Central memory CD8-positive, alpha-beta T cell (primary cell): ENCODE results near the gene TNNI2.
"Not testable (repeated sequence)": the region's sequence is repeated elsewhere in the genome, so short reads cannot be mapped to it uniquely, and the experiment has no call there.

Experiments
- ATAC-seq: fragments of 150-1000 bp; cut with Tn5 transposase; replicated peaks from 2 replicates; pipeline ENCODE4 v1.10.0; 2022; ENCODE audit warnings: mild to moderate bottlenecking, moderate FRiP score, moderate number of reproducible peaks; ENCODE audit not compliant: poor library complexity, severe bottlenecking; ENCODE audit errors: extremely low read depth
- DNase-seq, 2 donors: peaks; one replicate each; pipeline ENCODE4 v3.0.0; 2021; ENCODE audit warnings: low spot score in 2 of 2
- H3K27ac Mint-ChIP-seq: one replicate; pipeline ENCODE4 v1.8.0; 2022; ENCODE audit warnings: low read depth, mild to moderate bottlenecking, moderate library complexity, mixed read lengths
- H3K27me3 Mint-ChIP-seq: one replicate; pipeline ENCODE4 v1.8.0; 2022; ENCODE audit warnings: mixed read lengths
- H3K36me3 Mint-ChIP-seq: one replicate; pipeline ENCODE4 v1.8.0; 2022; ENCODE audit warnings: mild to moderate bottlenecking, moderate library complexity, mixed read lengths; ENCODE audit not compliant: insufficient read depth
- H3K4me1 Mint-ChIP-seq: one replicate; pipeline ENCODE4 v1.8.0; 2022; ENCODE audit warnings: mixed read lengths
- H3K4me3 Mint-ChIP-seq: one replicate; pipeline ENCODE4 v1.8.0; 2022; ENCODE audit warnings: mild to moderate bottlenecking, moderate library complexity, mixed read lengths
- H3K9me3 Mint-ChIP-seq: one replicate; pipeline ENCODE4 v1.8.0; 2022; ENCODE audit warnings: mixed read lengths

The TNNI2 gene

DNA sequence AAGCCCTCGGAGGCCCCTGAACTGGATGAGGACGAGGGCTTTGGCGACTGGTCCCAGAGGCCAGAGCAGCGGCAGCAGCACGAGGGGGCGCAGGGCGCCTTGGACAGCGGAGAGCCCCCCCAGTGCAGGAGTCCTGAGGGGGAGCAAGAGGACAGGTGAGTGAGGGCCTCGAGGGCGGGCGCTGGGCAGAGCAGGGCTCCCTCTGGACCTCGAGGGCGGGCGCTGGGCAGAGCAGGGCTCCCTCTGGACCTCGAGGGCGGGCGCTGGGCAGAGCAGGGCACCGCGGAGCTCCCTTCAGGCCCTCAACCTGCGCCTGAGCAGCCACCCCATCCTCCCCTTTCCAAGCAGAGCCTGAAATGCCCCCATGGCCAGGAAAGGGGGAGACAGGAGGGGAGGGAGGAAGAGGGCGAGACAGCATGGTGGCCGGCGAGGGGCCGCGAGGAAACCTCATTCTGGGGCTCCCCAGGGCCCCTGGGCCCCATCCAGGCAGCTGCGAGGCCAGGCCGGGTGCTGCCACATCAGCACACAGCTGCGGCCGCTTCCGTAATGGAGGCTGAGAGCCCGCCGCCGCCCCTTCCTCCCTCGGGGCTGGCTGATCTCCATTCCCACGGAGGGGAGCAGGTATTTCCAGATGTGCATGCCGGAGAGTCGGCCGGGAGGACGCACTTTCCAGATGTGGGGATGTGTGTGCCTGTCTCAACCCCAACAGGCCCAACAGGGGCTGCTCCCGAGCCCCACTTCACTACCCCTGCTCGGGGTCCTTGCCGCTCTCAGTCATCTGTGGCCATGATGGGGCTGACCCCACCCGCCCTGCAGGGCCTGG, 42.9 kb downstream of the TNNI2 start:
- peaks cover 16% of the 10 kb centered on the region for H3K4me1 Mint-ChIP-seq
- no peaks in the 10 kb centered on the region for H3K27me3 Mint-ChIP-seq
- H3K4me3 Mint-ChIP-seq = no peak overlapping the region
- ATAC-seq (peak; percentile 10), DNase-seq (no peak)
- H3K9me3 Mint-ChIP-seq = no peaks in the 10 kb centered on the region
- no peaks in the 10 kb centered on the region for H3K36me3 Mint-ChIP-seq
- H3K27ac Mint-ChIP-seq = no peak overlapping the region

DNA sequence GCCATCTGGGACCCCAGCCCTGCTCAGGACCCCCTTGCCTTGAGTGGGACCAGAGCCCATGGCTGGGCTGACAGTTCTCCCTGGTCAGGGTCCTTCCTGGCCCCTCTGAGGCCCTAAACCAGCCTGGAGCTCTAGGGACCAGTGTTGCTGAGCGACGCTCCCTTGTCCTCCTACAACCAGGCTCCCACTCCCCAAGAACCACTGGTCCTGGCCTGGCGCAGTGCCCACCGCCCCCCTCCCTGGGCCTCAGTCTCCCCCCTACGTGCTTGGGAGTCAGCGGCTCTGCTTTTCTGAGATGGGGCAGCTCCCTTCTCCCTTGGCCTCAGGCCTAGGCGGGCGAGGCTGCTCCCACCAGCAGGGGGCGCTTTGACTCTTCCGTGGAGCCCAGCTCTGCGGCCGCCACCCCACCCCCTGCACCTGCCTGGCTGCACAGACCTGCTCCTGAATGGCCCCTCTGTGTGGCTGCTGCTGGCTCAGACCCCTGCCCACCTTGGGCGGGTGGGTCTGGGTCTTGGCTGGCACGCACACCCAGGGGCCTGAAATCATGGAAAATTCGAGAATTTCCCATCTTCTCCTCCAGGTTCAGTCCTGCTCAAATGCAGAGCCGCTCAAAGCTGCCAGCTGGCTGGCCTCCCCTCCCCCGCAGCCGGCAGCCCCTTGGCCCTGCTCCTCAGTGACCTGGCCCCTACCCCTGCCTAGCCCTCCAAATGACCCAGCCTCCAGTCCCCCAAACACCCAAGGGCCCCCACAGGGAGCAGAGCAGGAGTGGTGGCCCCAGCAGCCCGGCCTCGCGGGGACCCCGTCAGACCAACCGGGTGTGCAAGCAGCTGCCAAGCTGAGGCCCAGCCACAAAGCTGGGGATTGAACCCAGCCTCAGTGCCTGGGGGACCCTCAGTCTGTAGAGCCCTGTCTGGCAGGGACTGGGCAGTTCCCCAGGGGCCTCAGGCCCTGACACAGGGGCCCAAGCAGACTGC, 43.8 kb downstream of the TNNI2 start:
- Mint-ChIP-seq H3K9me3 (no peaks in the 10 kb centered on the region), H3K4me1 (peaks cover 13% of the 10 kb centered on the region), H3K36me3 (no peaks in the 10 kb centered on the region), H3K27me3 (no peaks in the 10 kb centered on the region), H3K4me3 (no peak overlapping the region), H3K27ac (no peak overlapping the region)
- ATAC-seq (peak; percentile 88), DNase-seq (peak; percentile 61 to 67)

DNA sequence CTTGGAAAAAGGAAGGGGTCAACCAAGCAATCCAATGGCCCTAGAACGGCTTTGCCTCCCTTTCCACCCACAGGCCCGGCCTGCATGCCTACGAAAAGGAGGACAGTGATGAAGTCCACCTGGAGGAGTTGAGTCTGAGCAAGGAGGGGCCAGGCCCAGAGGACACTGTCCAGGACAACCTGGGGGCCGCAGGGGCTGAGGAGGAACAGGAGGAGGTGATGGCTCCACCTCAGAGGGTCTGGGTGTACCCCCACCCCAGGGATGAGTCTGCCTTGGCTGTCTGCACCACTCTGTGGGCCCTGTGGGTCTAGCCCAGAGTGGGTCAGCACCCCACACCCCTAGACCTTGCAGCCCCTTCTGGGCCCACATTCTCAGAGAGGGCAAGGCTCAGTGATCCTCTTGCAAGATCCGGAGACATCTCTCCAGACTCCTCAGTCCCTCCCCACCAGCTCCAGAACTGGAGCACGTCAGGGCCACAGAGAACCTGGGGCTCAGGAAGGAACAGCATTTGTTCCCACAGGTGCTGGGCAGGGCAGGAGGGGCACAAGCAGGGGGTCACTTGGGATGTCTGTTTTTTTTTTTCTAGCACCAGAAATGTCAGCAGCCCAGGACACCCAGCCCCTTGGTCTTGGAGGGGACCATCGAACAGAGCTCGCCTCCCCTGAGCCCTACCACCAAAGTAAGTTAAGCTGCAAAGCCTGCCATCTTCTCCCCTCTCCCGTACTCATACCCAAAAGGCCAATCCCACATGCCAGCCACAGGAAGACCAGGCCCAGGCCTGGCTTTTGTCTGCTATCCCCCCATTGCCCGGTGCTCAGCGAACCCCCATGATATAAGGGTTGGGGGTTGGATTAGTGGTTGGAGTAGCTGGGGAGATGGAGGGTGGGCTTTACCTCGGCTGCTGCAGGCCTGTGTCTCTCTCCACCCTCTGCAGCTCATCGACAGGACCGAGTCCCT, 44.8 kb downstream of the TNNI2 start:
- Mint-ChIP-seq H3K4me3 (no peak overlapping the region), H3K36me3 (peaks cover 4% of the 10 kb centered on the region), H3K27ac (no peak overlapping the region), H3K4me1 (peaks cover 11% of the 10 kb centered on the region), H3K9me3 (no peaks in the 10 kb centered on the region), H3K27me3 (no peaks in the 10 kb centered on the region)
- ATAC-seq = no peak
- no peak for DNase-seq

DNA sequence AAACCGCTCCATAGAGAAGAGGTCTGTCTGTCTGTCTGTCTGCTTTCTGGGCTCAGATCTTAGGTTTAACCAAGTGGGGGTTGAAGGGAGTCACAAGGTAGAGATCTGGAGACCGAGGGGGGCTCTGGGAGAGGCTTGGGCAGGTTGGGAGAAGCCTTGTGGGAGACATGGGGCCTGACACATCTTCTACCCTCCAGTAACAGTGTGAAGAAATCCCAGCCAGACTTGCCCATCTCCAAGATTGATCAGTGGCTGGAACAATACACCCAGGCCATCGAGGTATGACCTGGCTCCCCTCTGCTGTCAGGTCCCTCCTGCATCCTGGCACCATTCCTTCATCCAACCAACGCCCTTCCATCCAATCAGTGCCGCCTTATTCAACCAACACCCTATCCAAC, 45.5 kb downstream of the TNNI2 start:
- DNase-seq (no peak), ATAC-seq (no peak)
- H3K9me3 Mint-ChIP-seq = no peaks in the 10 kb centered on the region
- H3K36me3 Mint-ChIP-seq = peaks cover 9% of the 10 kb centered on the region
- H3K27ac Mint-ChIP-seq = no peak overlapping the region
- H3K4me3 Mint-ChIP-seq = no peak overlapping the region
- no peaks in the 10 kb centered on the region for H3K27me3 Mint-ChIP-seq
- peaks cover 16% of the 10 kb centered on the region for H3K4me1 Mint-ChIP-seq

DNA sequence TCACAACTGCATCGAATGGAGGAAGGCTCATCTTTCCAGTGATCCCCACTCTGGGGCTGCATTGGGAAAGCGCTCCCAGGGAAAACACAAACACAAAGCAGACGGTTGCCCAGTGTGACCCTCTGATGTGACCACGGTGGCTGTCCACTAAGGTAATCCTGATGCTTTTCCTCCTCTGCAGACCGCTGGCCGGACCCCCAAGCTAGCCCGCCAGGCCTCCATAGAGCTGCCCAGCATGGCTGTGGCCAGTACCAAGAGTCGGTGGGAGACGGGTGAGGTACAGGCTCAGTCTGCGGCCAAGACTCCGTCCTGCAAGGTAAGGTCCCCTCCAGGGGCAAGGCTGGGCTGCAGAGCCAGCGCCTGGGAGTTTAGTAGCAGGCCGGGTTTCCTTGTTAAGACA, 47.8 kb downstream of the TNNI2 start:
- H3K27ac Mint-ChIP-seq, H3K4me3 Mint-ChIP-seq, ATAC-seq, DNase-seq, H3K27me3 Mint-ChIP-seq, H3K9me3 Mint-ChIP-seq: not testable (repeated sequence)
- H3K4me1 Mint-ChIP-seq = peaks cover 12% of the 10 kb centered on the region
- peaks cover 10% of the 10 kb centered on the region for H3K36me3 Mint-ChIP-seq

DNA sequence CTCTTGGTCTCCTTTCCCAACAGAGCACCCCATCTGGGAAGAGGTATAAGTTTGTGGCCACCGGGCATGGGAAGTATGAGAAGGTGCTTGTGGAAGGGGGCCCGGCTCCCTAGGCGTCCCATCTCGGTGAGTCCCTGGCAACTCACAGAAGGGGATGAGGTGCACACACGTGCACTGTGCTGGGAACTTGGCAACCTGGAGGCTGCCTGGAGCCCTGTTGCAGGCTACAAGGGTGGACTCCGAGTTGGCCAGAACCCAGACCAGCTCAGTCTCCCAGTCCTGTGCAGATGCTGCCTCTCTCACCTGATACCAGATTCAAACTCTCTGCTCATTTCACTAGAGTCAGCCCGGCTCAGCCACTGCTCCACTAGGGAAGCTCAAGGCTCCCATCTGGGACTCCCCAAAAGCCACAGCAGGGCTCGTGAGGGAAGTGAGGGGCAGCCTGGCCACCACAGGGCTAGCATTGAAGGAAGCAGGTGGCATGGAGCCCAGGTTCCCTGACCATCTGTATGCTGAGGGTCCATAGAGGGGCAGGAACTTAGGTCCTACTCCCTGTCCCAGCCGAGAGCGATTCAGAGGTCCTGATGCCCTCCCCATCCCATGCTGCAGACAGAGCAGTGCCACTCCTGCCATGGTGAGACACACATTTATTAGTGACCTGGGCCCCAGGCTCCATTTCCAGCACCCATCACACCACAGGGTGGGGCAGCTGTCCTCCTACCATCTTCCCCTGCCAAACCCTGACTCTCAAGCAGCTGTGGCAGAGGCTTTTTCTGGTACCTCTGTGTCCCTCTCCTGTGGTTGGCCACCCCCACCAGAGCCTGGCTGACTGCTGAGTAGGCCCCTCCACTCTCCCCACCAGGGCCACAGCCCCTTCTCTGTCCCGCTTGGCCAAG, 48.9 kb downstream of the TNNI2 start:
- H3K4me1 Mint-ChIP-seq = peaks cover 16% of the 10 kb centered on the region
- no peaks in the 10 kb centered on the region for H3K9me3 Mint-ChIP-seq
- H3K27me3 Mint-ChIP-seq = no peaks in the 10 kb centered on the region
- H3K27ac Mint-ChIP-seq = peak overlapping the region; percentile 54
- ATAC-seq (no peak), DNase-seq (no peak)
- H3K4me3 Mint-ChIP-seq = no peak overlapping the region
- peaks cover 14% of the 10 kb centered on the region for H3K36me3 Mint-ChIP-seq

DNA sequence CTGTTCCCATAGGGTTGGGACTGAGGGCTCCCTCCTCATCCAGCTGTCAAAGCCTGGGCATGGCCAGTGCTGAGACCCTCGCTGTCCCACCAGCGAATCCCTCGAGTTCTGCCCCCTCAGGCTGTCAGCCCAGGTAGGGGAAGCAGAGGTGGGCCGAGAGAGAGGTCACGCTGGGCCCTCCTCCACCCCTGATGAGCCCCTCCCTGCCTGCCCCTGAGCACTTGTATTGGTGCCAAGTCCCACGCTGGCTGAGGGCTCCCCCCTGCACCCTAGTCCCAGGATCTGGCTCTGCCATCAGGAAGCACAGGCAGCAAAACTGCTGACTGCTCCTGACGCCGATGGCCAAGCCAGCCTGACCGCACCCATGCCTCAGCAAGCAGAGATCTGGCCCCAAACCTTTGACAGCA, 49.6 kb downstream of the TNNI2 start:
- Mint-ChIP-seq H3K9me3 (no peaks in the 10 kb centered on the region), H3K27me3 (no peaks in the 10 kb centered on the region), H3K4me1 (peaks cover 18% of the 10 kb centered on the region), H3K27ac (peak overlapping the region; percentile 54), H3K36me3 (peaks cover 15% of the 10 kb centered on the region), H3K4me3 (peak overlapping the region; percentile 57)
- ATAC-seq = no peak
- no peak for DNase-seq

DNA sequence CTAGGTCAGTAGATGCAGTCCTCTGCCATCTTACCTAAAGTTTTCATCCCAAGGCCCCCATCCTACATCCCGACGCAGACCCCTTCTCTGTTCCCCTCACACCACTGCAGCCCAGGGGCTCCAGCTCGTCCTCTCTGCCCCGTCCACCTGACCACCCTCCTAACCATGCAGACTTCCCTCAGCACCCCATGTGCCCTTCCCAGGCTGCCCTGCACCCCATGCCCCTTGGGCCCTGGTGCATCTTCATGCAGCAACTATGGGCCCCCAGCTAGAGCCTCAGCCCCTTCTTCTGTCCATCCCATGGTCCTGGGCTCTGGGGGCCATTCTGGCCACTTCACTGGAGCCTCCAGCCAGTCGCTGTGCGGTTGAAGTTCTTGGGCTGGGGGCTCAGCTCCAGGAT, 50.0 kb downstream of the TNNI2 start:
- H3K27ac Mint-ChIP-seq = peak overlapping the region; percentile 54

DNA sequence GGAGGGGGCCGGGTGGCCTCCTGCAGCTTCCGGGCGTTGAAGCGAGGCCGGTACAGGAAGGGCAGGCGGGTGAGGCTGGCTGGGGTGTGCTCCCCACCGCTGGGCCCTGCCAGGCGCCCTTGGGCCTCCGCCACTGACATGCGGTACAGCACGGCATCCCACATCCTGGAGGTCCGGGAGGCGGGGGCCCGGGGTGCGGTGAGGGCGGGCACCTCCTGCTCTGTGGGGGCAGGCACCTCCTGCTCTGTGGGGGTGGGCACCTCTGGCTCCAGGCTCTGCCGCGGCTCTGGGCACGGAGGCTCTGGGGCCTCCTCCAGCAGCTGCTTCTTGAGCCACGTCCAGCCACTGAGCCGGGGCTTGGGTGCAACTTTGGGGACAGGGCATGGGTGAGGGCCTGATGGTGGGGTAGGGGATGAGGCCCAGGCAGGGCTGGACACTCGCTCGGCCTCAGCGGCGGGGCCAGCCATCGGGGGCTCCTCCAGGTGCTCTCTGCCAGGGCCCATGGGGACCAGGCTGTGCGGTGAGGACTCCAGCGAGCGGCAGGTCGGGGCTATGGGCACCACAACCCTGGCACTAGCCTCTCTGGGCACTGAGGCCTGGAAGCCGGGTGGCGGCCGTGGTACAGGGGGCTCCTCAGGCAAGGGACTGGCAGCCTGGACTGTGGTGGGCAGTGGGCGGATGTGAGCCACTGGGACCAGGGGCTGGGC, 50.6 kb downstream of the TNNI2 start:
- peaks cover 17% of the 10 kb centered on the region for H3K36me3 Mint-ChIP-seq
- H3K4me3 Mint-ChIP-seq = peak overlapping the region; percentile 57
- peak overlapping the region; percentile 54 for H3K27ac Mint-ChIP-seq
- DNase-seq (peak; percentile 65 to 82), ATAC-seq (peak; percentile 97)
- H3K27me3 Mint-ChIP-seq = no peaks in the 10 kb centered on the region
- H3K4me1 Mint-ChIP-seq = peaks cover 18% of the 10 kb centered on the region
- H3K9me3 Mint-ChIP-seq = no peaks in the 10 kb centered on the region

More for the DNA sequence above, 50.0 kb downstream of the TNNI2 start:
- Mint-ChIP-seq H3K4me3 (peak overlapping the region; percentile 57), H3K4me1 (peaks cover 18% of the 10 kb centered on the region), H3K36me3 (peaks cover 17% of the 10 kb centered on the region), H3K9me3 (no peaks in the 10 kb centered on the region), H3K27me3 (no peaks in the 10 kb centered on the region)
- ATAC-seq (no peak), DNase-seq (no peak)

DNA sequence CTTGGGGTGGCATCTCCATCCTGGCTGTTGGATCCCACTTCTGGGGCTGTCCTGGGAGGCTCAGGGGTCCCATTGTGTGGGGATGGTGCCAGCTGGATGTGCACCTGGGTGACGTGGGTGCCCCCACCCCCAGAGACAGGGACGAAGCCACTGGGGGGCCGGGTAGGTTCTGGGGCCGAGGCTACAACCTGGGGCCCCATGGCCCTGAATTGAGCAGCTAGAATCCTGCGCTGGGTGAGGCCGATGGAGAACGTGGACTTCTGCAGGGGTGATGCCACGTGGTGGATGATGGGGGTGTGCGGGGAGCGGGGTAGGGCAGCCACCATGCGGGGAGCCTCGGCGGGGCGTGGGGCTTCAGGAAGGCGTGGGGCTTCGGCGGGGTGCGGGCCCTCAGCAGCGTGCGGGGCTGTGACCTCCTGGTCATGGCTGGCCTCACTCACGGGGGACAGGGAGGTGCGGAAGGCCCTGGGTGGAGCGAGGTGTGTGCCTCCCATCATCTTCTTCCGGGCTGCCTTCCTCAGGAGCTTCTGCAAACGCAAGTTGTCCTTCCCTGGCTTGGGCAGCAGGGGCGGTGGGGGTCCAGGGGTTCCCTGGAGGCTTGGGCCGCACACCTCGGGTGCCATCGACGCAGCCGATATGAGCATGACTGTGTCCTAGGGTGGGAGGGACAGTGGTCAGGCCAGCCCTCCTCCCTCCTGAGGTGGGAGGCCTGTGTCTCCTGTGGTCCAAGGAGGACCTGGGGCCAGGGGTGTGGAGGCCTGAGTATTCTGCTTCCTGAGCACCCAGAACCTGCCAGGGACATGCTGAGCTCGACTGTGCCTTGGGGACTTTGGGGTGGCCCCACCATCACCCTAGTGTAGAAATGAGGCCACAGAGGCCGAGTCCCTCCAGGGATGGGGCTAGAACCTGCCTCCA, 51.4 kb downstream of the TNNI2 start:
- peak overlapping the region; percentile 57 for H3K4me3 Mint-ChIP-seq
- no peaks in the 10 kb centered on the region for H3K27me3 Mint-ChIP-seq
- peaks cover 18% of the 10 kb centered on the region for H3K4me1 Mint-ChIP-seq
- H3K9me3 Mint-ChIP-seq = no peaks in the 10 kb centered on the region
- DNase-seq (no peak), ATAC-seq (no peak)
- peaks cover 17% of the 10 kb centered on the region for H3K36me3 Mint-ChIP-seq
- no peak overlapping the region for H3K27ac Mint-ChIP-seq
